NCI-H187 treated with DMSO at 0.1 percent for 48 hours (cell line): ENCODE data around the gene EPHA2.

Experiments used
- DNase-seq: peaks from one replicate; lab custom pipeline; 2025; lab: John Stamatoyannopoulos, UW

EPHA2 gene

GRCh38 chr1:16149702-16150488, 6.0 kb downstream of the EPHA2 start:
- no peak for DNase-seq

- DNase-seq = no peak
Observed at GRCh38 chr1:16149146-16149545, 6.7 kb downstream of the EPHA2 start.

- DNase-seq = no peak
Observed at GRCh38 chr1:16148329-16149092, 7.4 kb downstream of the EPHA2 start.

GRCh38 chr1:16147156-16147926, 8.5 kb downstream of the EPHA2 start:
- no peak for DNase-seq

- DNase-seq = no peak
Observed at GRCh38 chr1:16146279-16147155, 9.4 kb downstream of the EPHA2 start.

GRCh38 chr1:16145662-16146278, 10.1 kb downstream of the EPHA2 start:
- no peak for DNase-seq

- no peak for DNase-seq
Observed at GRCh38 chr1:16145030-16145661, 10.7 kb downstream of the EPHA2 start.

GRCh38 chr1:16144325-16145029, 11.4 kb downstream of the EPHA2 start:
- no peak for DNase-seq

GRCh38 chr1:16143566-16144324, 12.1 kb downstream of the EPHA2 start:
- no peak for DNase-seq

GRCh38 chr1:16143005-16143565, 12.8 kb downstream of the EPHA2 start:
- DNase-seq = no peak

- no peak for DNase-seq
Observed at GRCh38 chr1:16142383-16142995, 13.4 kb downstream of the EPHA2 start.

GRCh38 chr1:16141573-16142336, 14.1 kb downstream of the EPHA2 start:
- DNase-seq = no peak

GRCh38 chr1:16140068-16140596, 15.7 kb downstream of the EPHA2 start:
- DNase-seq = no peak

- no peak for DNase-seq
Observed at GRCh38 chr1:16139473-16139962, 16.4 kb downstream of the EPHA2 start.

GRCh38 chr1:16138772-16139221, 17.1 kb downstream of the EPHA2 start:
- DNase-seq = no peak

GRCh38 chr1:16137890-16138467, 17.9 kb downstream of the EPHA2 start:
- DNase-seq = no peak

GRCh38 chr1:16135501-16135900, 20.4 kb downstream of the EPHA2 start:
- DNase-seq = no peak
